Measurements from ENCODE around the gene DDX60. TPM values are rescaled to one million over a fixed set of nuclear protein-coding genes. Genes with fewer than 3 reads are reported as not detected.
"Not testable (repeated sequence)": the region's sequence is repeated elsewhere in the genome, so short reads cannot be mapped to it uniquely, and the experiment has no call there.

Gene DDX60
- total RNA-seq, 1 experiment from 2014 or later: 6.3 TPM

- ChIA-PET POLR2A (ENCODE audit: unreplicated experiment) (no interaction called here), CTCF (no interaction called here)
- Histone ChIP-seq H3K36me3 (ENCODE audit: low read depth, low read length) (no peaks in the 10 kb centered on the region), H4K20me1 (ENCODE audit: low read length) (no peaks in the 10 kb centered on the region), H3K27me3 (ENCODE audit: low read length) (no peaks in the 10 kb centered on the region), H3K4me2 (ENCODE audit: low read length) (no peak overlapping the region), H2AFZ (ENCODE audit: low read length) (no peak overlapping the region), H3K4me3 (ENCODE audit: low read length) (no peak overlapping the region), H3K9me2 (replicated peaks; ENCODE audit: low read length) (no peaks in the 10 kb centered on the region), H3F3A (ENCODE audit: low read length, unreplicated experiment) (no peaks in the 10 kb centered on the region), H3K79me2 (ENCODE audit: low read length) (no peaks in the 10 kb centered on the region), H3K9ac (ENCODE audit: low read length) (no peak overlapping the region), H3K9me3 (ENCODE audit: low read length) (no peaks in the 10 kb centered on the region), H3K27ac (ENCODE audit: low read length) (no peak overlapping the region), H3K4me1 (ENCODE audit: insufficient read depth, low read length) (no peaks in the 10 kb centered on the region)
- ATAC-seq (no peak), DNase-seq (no peak)
- intact Hi-C loops (cut with micrococcal nuclease): no loop called here
- no TSS peak for BruUV-seq (replicated peaks)
- no peak for TF ChIP-seq EZH2 (IDR thresholded peaks at IDR 0.05; ENCODE audit: low read length, unreplicated experiment)
- TF ChIP-seq EZH2phosphoT487 (IDR thresholded peaks at IDR 0.05; ENCODE audit: borderline replicate concordance, low read length): no peak
- TF ChIP-seq CTCF (conservative IDR thresholded peaks at IDR 0.05; ENCODE audit: low read depth, low read length): no peak
Observed at GRCh38 chr4:168335621-168336020, 17.1 kb upstream of the DDX60 start.

- Histone ChIP-seq H3K9me3 (ENCODE audit: low read length) (no peaks in the 10 kb centered on the region), H3F3A (ENCODE audit: low read length, unreplicated experiment) (no peaks in the 10 kb centered on the region), H4K20me1 (ENCODE audit: low read length) (no peaks in the 10 kb centered on the region), H3K4me1 (ENCODE audit: insufficient read depth, low read length) (no peaks in the 10 kb centered on the region), H2AFZ (ENCODE audit: low read length) (no peak overlapping the region), H3K27ac (ENCODE audit: low read length) (no peak overlapping the region), H3K9ac (ENCODE audit: low read length) (no peak overlapping the region), H3K27me3 (ENCODE audit: low read length) (no peaks in the 10 kb centered on the region), H3K4me2 (ENCODE audit: low read length) (no peak overlapping the region), H3K4me3 (ENCODE audit: low read length) (no peak overlapping the region), H3K79me2 (ENCODE audit: low read length) (no peaks in the 10 kb centered on the region), H3K36me3 (ENCODE audit: low read depth, low read length) (no peaks in the 10 kb centered on the region), H3K9me2 (replicated peaks; ENCODE audit: low read length) (no peaks in the 10 kb centered on the region)
- no TSS peak for BruUV-seq (replicated peaks)
- no peak for DNase-seq
- ATAC-seq: no peak
- ChIA-PET POLR2A (ENCODE audit: unreplicated experiment) (no interaction called here), CTCF (no interaction called here)
- TF ChIP-seq EZH2 (IDR thresholded peaks at IDR 0.05; ENCODE audit: low read length, unreplicated experiment) (no peak), EZH2phosphoT487 (IDR thresholded peaks at IDR 0.05; ENCODE audit: borderline replicate concordance, low read length) (no peak), CTCF (conservative IDR thresholded peaks at IDR 0.05; ENCODE audit: low read depth, low read length) (no peak)
- intact Hi-C loops (cut with micrococcal nuclease): no loop called here
Observed at GRCh38 chr4:168334053-168334452, 15.5 kb upstream of the DDX60 start.

- DNase-seq; H3K4me3 ChIP-seq (ENCODE audit: low read length); H4K20me1 ChIP-seq (ENCODE audit: low read length); H3K9me3 ChIP-seq (ENCODE audit: low read length); H3K9ac ChIP-seq (ENCODE audit: low read length); H2AFZ ChIP-seq (ENCODE audit: low read length); POLR2A ChIA-PET (ENCODE audit: unreplicated experiment); intact Hi-C loops (cut with micrococcal nuclease); BruUV-seq (replicated peaks); H3F3A ChIP-seq (ENCODE audit: low read length, unreplicated experiment); H3K9me2 ChIP-seq (replicated peaks; ENCODE audit: low read length); H3K36me3 ChIP-seq (ENCODE audit: low read depth, low read length); CTCF ChIA-PET; H3K27ac ChIP-seq (ENCODE audit: low read length); H3K4me2 ChIP-seq (ENCODE audit: low read length); ATAC-seq; H3K27me3 ChIP-seq (ENCODE audit: low read length); H3K4me1 ChIP-seq (ENCODE audit: insufficient read depth, low read length); H3K79me2 ChIP-seq (ENCODE audit: low read length): not testable (repeated sequence)
Observed at GRCh38 chr4:168330575-168330974, 12.0 kb upstream of the DDX60 start.

All from PC-3 (cell line).